Effector memory CD4-positive, alpha-beta T cell (primary cell): Measurements from ENCODE around the gene NCAM2.

Source experiments
- DNase-seq, 3 donors: peaks; one replicate each; pipeline ENCODE4 v3.0.0-alpha.2; 2020
- H3K27ac ChIP-seq: 2 replicates; pipeline ENCODE4 v1.7.0; 2013; ENCODE audit warnings: mild to moderate bottlenecking, low read length, moderate library complexity; ENCODE audit not compliant: insufficient read depth, poor library complexity, severe bottlenecking
- H3K27me3 ChIP-seq: replicated peaks from 2 replicates; pipeline ENCODE4 v1.7.0; 2013; ENCODE audit warnings: mild to moderate bottlenecking, low read length; ENCODE audit not compliant: insufficient read depth, control insufficient read depth, poor library complexity, severe bottlenecking
- H3K36me3 ChIP-seq: 2 replicates; pipeline ENCODE4 v1.7.0; 2013; ENCODE audit warnings: mild to moderate bottlenecking, low read length, moderate library complexity; ENCODE audit not compliant: control insufficient read depth, insufficient read depth
- H3K4me1 ChIP-seq: 2 replicates; pipeline ENCODE4 v1.7.0; 2013; ENCODE audit warnings: low read length, mild to moderate bottlenecking; ENCODE audit not compliant: control insufficient read depth, insufficient read depth, poor library complexity, severe bottlenecking
- H3K4me3 ChIP-seq: 2 replicates; pipeline ENCODE4 v1.7.0; 2013; ENCODE audit warnings: low read length, low read depth, mild to moderate bottlenecking; ENCODE audit not compliant: insufficient read depth, poor library complexity, severe bottlenecking
- H3K9me3 ChIP-seq: 2 replicates; pipeline ENCODE4 v1.7.0; 2013; ENCODE audit warnings: mild to moderate bottlenecking, low read length, moderate library complexity; ENCODE audit not compliant: control insufficient read depth

NCAM2 gene

GRCh38 chr21:21226472-21226871, 228.3 kb downstream of the NCAM2 start:
- Histone ChIP-seq H3K36me3 (no peaks in the 10 kb centered on the region), H3K4me1 (no peaks in the 10 kb centered on the region), H3K9me3 (no peaks in the 10 kb centered on the region), H3K27me3 (no peaks in the 10 kb centered on the region), H3K27ac (no peak overlapping the region), H3K4me3 (no peak overlapping the region)
- DNase-seq = no peak

- H3K27me3 ChIP-seq = no peaks in the 10 kb centered on the region
- no peaks in the 10 kb centered on the region for H3K4me1 ChIP-seq
- no peaks in the 10 kb centered on the region for H3K36me3 ChIP-seq
- no peak overlapping the region for H3K27ac ChIP-seq
- H3K9me3 ChIP-seq = no peaks in the 10 kb centered on the region
- H3K4me3 ChIP-seq = no peak overlapping the region
- DNase-seq = no peak
Measured at GRCh38 chr21:21230672-21231071, 232.5 kb downstream of the NCAM2 start.

- Histone ChIP-seq H3K4me1 (no peaks in the 10 kb centered on the region), H3K4me3 (no peak overlapping the region), H3K27ac (no peak overlapping the region), H3K36me3 (no peaks in the 10 kb centered on the region), H3K27me3 (no peaks in the 10 kb centered on the region), H3K9me3 (no peaks in the 10 kb centered on the region)
- no peak for DNase-seq
Measured at GRCh38 chr21:21231913-21232312, 233.7 kb downstream of the NCAM2 start.

DNA sequence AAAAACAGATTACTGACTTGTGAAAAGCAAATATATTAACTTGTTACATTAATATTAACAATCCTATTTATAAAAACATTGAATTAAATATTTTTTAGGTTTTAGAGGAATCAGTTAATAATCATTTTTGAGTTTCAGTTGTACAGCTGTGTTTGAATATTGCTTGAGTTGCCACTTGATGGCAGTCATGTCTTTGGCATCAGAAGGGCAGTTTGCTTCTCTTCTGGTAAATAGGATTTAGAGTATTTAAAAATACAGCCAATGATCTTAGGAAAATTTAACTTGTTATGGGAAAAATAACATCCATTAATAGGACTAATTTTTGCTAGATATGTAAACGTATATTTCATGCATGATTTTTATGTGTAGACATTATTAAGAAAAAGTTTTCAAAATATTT, 234.1 kb downstream of the NCAM2 start:
- Histone ChIP-seq H3K36me3 (no peaks in the 10 kb centered on the region), H3K4me3 (no peak overlapping the region), H3K27me3 (no peaks in the 10 kb centered on the region), H3K4me1 (no peaks in the 10 kb centered on the region), H3K9me3 (no peaks in the 10 kb centered on the region), H3K27ac (no peak overlapping the region)
- no peak for DNase-seq

DNA sequence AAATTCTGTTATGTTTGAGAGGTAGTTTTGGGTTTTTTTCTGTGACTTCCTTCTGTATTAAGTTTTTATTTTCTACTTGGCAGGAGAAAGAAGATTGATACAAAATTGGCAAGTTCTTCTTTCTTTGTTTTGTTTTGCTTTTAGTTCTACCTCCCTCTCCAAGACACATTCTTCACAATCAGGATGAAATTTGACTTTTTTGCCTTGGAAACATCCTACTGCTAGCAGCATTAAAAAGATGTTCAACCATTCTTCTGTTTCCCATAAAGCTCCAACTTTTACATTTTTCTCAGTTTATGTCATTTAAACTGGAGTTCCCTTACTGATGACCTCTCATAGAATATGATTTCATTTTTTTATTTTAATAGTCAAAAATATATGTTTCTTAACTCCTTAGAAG, 234.8 kb downstream of the NCAM2 start:
- H3K4me3 ChIP-seq = no peak overlapping the region
- no peak overlapping the region for H3K27ac ChIP-seq
- H3K27me3 ChIP-seq = no peaks in the 10 kb centered on the region
- DNase-seq = no peak
- H3K36me3 ChIP-seq = no peaks in the 10 kb centered on the region
- H3K9me3 ChIP-seq = no peaks in the 10 kb centered on the region
- no peaks in the 10 kb centered on the region for H3K4me1 ChIP-seq

DNA sequence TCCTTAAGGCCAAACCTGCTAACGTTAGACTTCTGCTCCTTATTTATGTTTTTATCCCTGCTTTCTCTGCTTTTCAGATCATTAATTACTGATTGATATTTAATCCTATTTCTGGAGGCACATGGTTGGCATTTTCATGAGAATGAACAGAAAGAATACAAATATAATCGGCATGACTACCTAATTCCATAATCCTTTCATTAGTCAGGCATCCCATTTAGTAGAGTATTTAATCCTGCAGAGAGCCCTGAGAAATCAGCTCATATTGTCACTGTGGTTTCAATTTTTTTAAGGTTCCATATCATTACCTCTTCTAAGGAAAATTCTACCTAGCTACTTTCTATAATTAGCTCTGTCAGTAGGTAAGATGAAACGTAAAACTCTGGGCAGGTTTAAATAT, 238.8 kb downstream of the NCAM2 start:
- Histone ChIP-seq H3K9me3 (no peaks in the 10 kb centered on the region), H3K4me1 (no peaks in the 10 kb centered on the region), H3K27me3 (no peaks in the 10 kb centered on the region), H3K36me3 (no peaks in the 10 kb centered on the region), H3K4me3 (no peak overlapping the region), H3K27ac (no peak overlapping the region)
- DNase-seq = no peak

- Histone ChIP-seq H3K4me3 (no peak overlapping the region), H3K27me3 (no peaks in the 10 kb centered on the region), H3K9me3 (no peaks in the 10 kb centered on the region), H3K4me1 (no peaks in the 10 kb centered on the region), H3K27ac (no peak overlapping the region), H3K36me3 (no peaks in the 10 kb centered on the region)
- DNase-seq = no peak
Measured at GRCh38 chr21:21238629-21239400, 240.6 kb downstream of the NCAM2 start.

GRCh38 chr21:21241391-21241790, 243.2 kb downstream of the NCAM2 start:
- DNase-seq = no peak
- Histone ChIP-seq H3K27me3 (no peaks in the 10 kb centered on the region), H3K4me3 (no peak overlapping the region), H3K4me1 (no peaks in the 10 kb centered on the region), H3K27ac (no peak overlapping the region), H3K36me3 (no peaks in the 10 kb centered on the region), H3K9me3 (no peaks in the 10 kb centered on the region)

DNA sequence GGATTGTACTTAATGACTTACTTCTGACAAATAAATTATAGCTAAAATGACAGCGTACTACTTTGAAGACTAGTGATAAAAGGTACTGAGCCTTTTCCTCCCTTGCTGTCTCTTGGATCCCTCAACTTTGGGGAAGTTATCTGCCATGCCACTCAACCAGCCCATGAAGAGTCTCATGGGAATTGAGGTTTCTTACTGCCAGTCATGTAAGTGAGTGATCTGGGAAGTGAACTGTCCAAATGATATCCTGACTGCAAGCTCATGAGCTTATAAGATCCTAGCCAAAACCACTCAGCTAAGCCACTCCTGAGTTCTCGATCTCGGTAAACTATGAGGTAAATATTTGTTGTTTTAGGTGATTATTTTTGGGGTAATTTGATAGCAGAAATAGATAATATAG, 247.8 kb downstream of the NCAM2 start:
- Histone ChIP-seq H3K36me3 (no peaks in the 10 kb centered on the region), H3K27me3 (no peaks in the 10 kb centered on the region), H3K9me3 (no peaks in the 10 kb centered on the region), H3K4me3 (no peak overlapping the region), H3K27ac (no peak overlapping the region), H3K4me1 (no peaks in the 10 kb centered on the region)
- DNase-seq = no peak

DNA sequence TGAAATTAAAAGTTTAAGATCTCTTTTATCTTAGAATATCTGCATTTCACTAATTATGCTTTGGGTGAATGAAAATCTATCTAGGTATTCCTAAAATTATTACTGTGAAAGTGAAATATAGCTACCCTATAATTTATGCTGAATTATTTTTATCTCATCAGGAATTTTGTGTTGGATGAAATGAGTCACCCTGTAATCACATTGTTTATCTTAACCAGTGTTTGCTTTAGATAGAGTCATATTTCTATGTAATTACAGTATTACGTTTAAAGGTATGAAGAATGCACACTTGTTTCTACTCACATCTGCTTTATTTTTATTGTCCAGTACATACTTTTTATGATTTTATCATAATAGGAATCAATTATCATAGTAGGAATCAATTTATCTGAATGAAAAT, 249.2 kb downstream of the NCAM2 start:
- no peak for DNase-seq
- H3K27me3 ChIP-seq = no peaks in the 10 kb centered on the region
- no peaks in the 10 kb centered on the region for H3K36me3 ChIP-seq
- no peak overlapping the region for H3K27ac ChIP-seq
- no peak overlapping the region for H3K4me3 ChIP-seq
- H3K4me1 ChIP-seq = no peaks in the 10 kb centered on the region
- H3K9me3 ChIP-seq = no peaks in the 10 kb centered on the region
